ENCODE measurements around the gene SKIC2.

SKIC2 gene

DNA sequence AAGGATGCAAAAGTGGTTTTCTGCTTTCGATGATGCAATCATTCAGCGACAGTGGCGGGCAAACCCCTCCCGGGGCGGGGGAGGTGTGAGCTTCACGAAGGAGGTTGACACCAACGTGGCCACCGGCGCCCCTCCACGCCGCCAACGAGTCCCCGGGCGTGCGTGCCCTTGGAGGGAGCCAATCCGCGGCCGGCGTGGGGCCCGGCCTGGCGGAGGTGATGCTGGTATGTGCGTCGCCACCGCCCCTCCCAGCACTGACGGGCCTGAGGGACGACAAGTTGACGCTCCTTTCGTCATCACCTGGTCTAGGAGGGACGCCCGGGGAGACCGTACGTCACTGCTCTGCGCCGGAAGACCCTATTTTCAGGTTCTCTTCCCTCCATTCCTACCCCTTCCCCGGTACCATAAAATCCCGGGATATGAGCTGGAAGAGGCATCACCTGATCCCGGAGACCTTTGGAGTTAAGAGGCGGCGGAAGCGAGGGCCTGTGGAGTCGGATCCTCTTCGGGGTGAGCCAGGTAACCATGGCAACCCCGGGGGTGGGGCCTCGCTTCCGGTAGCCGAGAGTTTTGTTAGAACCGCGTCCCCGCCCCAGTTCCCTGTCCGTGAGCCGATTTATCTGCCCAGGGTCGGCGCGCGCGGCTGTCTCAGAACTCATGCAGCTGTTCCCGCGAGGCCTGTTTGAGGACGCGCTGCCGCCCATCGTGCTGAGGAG, 13.2 kb downstream of the SKIC2 start, which contains the start of gene DXO (continued):
- TF ChIP-seq YY1 (tag by site-specific recombination; IDR thresholded peaks at IDR 0.05) (peak; percentile 57; the same call in 1 of the 2 replicates), ZNF221 (tag by site-specific recombination; IDR thresholded peaks at IDR 0.05; ENCODE audit: borderline replicate concordance) (no peak), BCL6B (tag by site-specific recombination; IDR thresholded peaks at IDR 0.05) (no peak), ATF2 (tag by site-specific recombination; IDR thresholded peaks at IDR 0.05; ENCODE audit: low read depth) (no peak), ZNF24 (tag by site-specific recombination; IDR thresholded peaks at IDR 0.05) (no peak; the same call in 1 of the 2 replicates), ZNF610 (tag by site-specific recombination; IDR thresholded peaks at IDR 0.05; ENCODE audit: borderline replicate concordance) (peak; percentile 89), SP7 (tag by site-specific recombination; IDR thresholded peaks at IDR 0.05) (peak; percentile 95), ZNF324 (tag by site-specific recombination; IDR thresholded peaks at IDR 0.05) (peak; percentile 76), ZNF138 (tag by site-specific recombination; IDR thresholded peaks at IDR 0.05; ENCODE audit: borderline replicate concordance) (no peak), ZNF629 (tag by site-specific recombination; IDR thresholded peaks at IDR 0.05) (peak; percentile 100), ZNF223 (tag by site-specific recombination; IDR thresholded peaks at IDR 0.05) (no peak), ZFP3 (tag by site-specific recombination; IDR thresholded peaks at IDR 0.05; ENCODE audit: low read depth) (no peak), BCL11A (tag by site-specific recombination; IDR thresholded peaks at IDR 0.05; ENCODE audit: low read depth) (no peak; the same call in 1 of the 2 replicates), ZNF10 (tag by site-specific recombination; IDR thresholded peaks at IDR 0.05) (no peak), ZBTB17 (tag by site-specific recombination; IDR thresholded peaks at IDR 0.05) (peak; percentile 90), ZNF626 (tag by site-specific recombination; IDR thresholded peaks at IDR 0.05) (no peak), ZSCAN4 (tag by site-specific recombination; IDR thresholded peaks at IDR 0.05) (no peak; the same call in 1 of the 2 replicates), ZNF548 (tag by site-specific recombination; IDR thresholded peaks at IDR 0.05) (no peak), ZNF18 (tag by site-specific recombination; IDR thresholded peaks at IDR 0.05) (peak; percentile 94), ZSCAN30 (tag by site-specific recombination; IDR thresholded peaks at IDR 0.05) (peak; percentile 3), ZNF211 (tag by site-specific recombination; IDR thresholded peaks at IDR 0.05; ENCODE audit: low read depth) (no peak), ZNF19 (tag by site-specific recombination; IDR thresholded peaks at IDR 0.05; ENCODE audit: low read depth) (no peak), GLI2 (tag by site-specific recombination; IDR thresholded peaks at IDR 0.05; ENCODE audit: borderline replicate concordance, low read depth) (no peak), ZNF670 (tag by site-specific recombination; IDR thresholded peaks at IDR 0.05; ENCODE audit: low read depth) (no peak), ZNF76 (tag by site-specific recombination; IDR thresholded peaks at IDR 0.05; ENCODE audit: borderline replicate concordance, low read depth) (peak; percentile 81), ZNF132 (tag by site-specific recombination; IDR thresholded peaks at IDR 0.05; ENCODE audit: borderline replicate concordance) (no peak), MYNN (tag by site-specific recombination; IDR thresholded peaks at IDR 0.05; ENCODE audit: borderline replicate concordance) (peak; percentile 35; the same call in 1 of the 2 replicates), ZSCAN23 (tag by site-specific recombination; IDR thresholded peaks at IDR 0.05) (no peak), ZNF292 (tag by site-specific recombination; IDR thresholded peaks at IDR 0.05; ENCODE audit: borderline replicate concordance, low read depth) (no peak)
- TF ChIP-seq, protein P1, sequence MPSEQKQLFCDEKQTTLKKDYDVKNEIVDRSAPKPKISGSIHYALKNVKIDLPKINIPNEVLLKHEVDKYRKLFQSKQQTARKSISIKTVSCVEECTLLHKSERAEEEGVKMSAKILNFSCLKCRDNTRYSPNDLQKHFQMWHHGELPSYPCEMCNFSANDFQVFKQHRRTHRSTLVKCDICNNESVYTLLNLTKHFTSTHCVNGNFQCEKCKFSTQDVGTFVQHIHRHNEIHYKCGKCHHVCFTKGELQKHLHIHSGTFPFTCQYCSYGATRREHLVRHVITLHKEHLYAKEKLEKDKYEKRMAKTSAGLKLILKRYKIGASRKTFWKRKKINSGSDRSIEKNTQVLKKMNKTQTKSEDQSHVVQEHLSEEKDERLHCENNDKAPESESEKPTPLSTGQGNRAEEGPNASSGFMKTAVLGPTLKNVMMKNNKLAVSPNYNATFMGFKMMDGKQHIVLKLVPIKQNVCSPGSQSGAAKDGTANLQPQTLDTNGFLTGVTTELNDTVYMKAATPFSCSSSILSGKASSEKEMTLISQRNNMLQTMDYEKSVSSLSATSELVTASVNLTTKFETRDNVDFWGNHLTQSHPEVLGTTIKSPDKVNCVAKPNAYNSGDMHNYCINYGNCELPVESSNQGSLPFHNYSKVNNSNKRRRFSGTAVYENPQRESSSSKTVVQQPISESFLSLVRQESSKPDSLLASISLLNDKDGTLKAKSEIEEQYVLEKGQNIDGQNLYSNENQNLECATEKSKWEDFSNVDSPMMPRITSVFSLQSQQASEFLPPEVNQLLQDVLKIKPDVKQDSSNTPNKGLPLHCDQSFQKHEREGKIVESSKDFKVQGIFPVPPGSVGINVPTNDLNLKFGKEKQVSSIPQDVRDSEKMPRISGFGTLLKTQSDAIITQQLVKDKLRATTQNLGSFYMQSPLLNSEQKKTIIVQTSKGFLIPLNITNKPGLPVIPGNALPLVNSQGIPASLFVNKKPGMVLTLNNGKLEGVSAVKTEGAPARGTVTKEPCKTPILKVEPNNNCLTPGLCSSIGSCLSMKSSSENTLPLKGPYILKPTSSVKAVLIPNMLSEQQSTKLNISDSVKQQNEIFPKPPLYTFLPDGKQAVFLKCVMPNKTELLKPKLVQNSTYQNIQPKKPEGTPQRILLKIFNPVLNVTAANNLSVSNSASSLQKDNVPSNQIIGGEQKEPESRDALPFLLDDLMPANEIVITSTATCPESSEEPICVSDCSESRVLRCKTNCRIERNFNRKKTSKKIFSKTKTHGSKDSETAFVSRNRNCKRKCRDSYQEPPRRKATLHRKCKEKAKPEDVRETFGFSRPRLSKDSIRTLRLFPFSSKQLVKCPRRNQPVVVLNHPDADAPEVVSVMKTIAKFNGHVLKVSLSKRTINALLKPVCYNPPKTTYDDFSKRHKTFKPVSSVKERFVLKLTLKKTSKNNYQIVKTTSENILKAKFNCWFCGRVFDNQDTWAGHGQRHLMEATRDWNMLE (tag by site-specific recombination; conservative IDR thresholded peaks at IDR 0.05; ENCODE audit: low read depth), result peak; percentile 73

All from HEK293 (cell line).